ENCODE results near the gene CLDN3.
"Not testable (repeated sequence)": the region's sequence is repeated elsewhere in the genome, so short reads cannot be mapped to it uniquely, and the experiment has no call there.

Gene CLDN3, protein sequence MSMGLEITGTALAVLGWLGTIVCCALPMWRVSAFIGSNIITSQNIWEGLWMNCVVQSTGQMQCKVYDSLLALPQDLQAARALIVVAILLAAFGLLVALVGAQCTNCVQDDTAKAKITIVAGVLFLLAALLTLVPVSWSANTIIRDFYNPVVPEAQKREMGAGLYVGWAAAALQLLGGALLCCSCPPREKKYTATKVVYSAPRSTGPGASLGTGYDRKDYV
- long read RNA-seq, donor 1, transcript CLDN3-201 (1 exons, 1,274 nt) = major isoform, 77 of 77 reads
- long read RNA-seq, donor 1, partial matches to known transcripts = 0 of 77 reads
- long read RNA-seq, donor 1, other reads (novel, unspliced or antisense) = 0 of 77 reads
- long read RNA-seq, donor 2, transcript CLDN3-201 (1 exons, 1,274 nt) = major isoform, 57 of 132 reads
- long read RNA-seq, donor 2, partial matches to known transcripts = 75 of 132 reads
- long read RNA-seq, donor 2, other reads (novel, unspliced or antisense) = 0 of 132 reads
- long read RNA-seq, donor 3, transcript CLDN3-201 (1 exons, 1,274 nt) = major isoform, 41 of 41 reads
- long read RNA-seq, donor 3, partial matches to known transcripts = 0 of 41 reads
- long read RNA-seq, donor 3, other reads (novel, unspliced or antisense) = 0 of 41 reads
- long read RNA-seq, donor 4, transcript CLDN3-201 (1 exons, 1,274 nt) = major isoform, 68 of 68 reads
- long read RNA-seq, donor 4, partial matches to known transcripts = 0 of 68 reads
- long read RNA-seq, donor 4, other reads (novel, unspliced or antisense) = 0 of 68 reads
- long read RNA-seq, donor 5, transcript CLDN3-201 (1 exons, 1,274 nt) = major isoform, 68 of 68 reads
- long read RNA-seq, donor 5, partial matches to known transcripts = 0 of 68 reads
- long read RNA-seq, donor 5, other reads (novel, unspliced or antisense) = 0 of 68 reads
- long read RNA-seq, donor 6, transcript CLDN3-201 (1 exons, 1,274 nt) = major isoform, 87 of 87 reads
- long read RNA-seq, donor 6, partial matches to known transcripts = 0 of 87 reads
- long read RNA-seq, donor 6, other reads (novel, unspliced or antisense) = 0 of 87 reads
- long read RNA-seq, donor 7, transcript CLDN3-201 (1 exons, 1,274 nt) = major isoform, 112 of 112 reads
- long read RNA-seq, donor 7, partial matches to known transcripts = 0 of 112 reads
- long read RNA-seq, donor 7, other reads (novel, unspliced or antisense) = 0 of 112 reads
- long read RNA-seq, donor 8, transcript CLDN3-201 (1 exons, 1,274 nt) = major isoform, 80 of 80 reads
- long read RNA-seq, donor 8, partial matches to known transcripts = 0 of 80 reads
- long read RNA-seq, donor 8, other reads (novel, unspliced or antisense) = 0 of 80 reads

DNA sequence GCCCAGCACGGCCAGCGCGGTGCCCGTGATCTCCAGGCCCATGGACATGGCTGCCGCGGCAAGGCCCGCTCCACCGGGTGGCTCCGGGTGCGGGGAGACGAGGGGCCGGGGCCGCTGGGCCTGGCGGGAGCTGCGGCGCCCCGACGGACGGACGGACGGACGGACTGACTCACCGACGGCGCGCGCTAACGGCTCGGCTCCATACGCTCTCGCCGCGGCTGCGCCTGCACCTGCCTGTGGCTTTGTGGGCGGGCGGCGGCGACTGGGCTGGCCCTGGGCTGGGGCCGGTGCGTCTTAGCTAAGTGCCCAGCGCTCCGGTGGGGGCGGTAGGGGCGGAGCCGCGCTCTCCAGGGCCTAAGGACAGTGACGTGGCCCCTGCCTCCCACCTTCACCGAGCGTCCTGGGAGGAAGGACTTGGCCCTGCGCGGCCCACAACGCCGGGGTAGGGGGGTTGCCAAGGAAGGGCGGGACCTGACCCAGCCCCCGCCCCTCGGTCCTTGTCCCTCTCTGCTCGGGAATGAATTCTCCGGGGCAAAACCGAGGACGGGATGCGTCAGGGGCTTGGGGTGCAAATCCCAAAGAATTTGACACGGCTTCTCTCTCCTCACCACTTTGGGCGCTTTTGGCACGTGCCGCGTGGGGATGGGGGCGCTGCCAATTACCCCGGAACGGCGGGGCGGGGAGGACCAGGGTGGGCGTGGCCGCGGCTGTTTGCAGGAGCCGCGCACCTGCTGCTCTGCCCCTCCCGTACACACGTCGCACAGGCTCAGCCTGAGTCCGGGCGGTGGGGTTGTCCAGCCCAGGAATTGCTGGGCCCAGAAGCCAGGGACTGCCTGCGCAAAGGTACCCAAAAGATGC lies at the start of gene CLDN3:
Gene CLDN3 (minus strand): TSS at position 269 of the 858 bp plus-strand sequence. CDS start 221 bp downstream, at position 48.
- DNase-seq = peak; percentile 91

- no peak for DNase-seq
Observed at GRCh38 chr7:73817121-73817520, 47.1 kb upstream of the CLDN3 start.

DNA sequence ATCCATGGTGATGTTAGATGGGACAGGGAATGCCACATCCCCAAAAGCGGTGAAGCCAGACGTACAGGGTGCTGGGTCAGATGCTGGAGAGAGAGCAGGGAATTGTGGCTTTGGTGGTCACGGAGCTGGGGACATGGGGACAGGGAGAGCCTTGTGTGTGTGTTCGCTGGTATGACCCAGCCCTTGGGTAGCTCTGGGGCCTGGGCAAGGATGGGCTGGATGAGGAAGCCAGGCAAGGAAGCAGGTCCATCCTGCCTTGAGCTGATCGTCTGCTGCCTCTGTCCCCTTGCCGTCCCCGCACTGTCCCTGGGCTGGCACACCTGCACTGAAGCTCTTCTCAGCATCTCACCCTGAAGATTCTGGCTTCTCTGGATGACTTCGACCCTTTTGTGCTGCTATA lies 45.4 kb upstream of the CLDN3 start:
- no peak for DNase-seq

GRCh38 chr7:73812996-73813395 lies 42.9 kb upstream of the CLDN3 start:
- no peak for DNase-seq

- DNase-seq = peak; percentile 29
Observed at GRCh38 chr7:73811760-73812168, 41.7 kb upstream of the CLDN3 start.

DNA sequence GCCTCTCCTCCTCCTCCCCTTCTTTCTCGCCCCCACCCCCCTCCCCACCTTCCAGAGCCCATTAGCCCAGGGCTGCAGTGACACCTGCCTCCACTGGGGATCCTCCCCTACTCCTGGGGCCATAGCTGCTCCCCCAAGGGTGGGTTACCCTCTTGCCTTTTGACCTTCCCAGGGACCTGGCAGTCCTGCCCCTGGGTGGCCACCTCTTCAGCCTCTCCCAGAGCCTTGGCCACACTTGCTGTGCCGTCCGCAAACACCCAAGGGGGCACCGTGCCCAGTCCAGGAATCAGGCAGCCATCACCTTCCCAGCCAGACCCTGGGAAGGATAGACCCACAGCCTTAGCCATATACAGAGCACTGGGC lies 40.9 kb upstream of the CLDN3 start:
- DNase-seq = no peak

GRCh38 chr7:73809467-73809951 lies 39.4 kb upstream of the CLDN3 start:
- no peak for DNase-seq

DNA sequence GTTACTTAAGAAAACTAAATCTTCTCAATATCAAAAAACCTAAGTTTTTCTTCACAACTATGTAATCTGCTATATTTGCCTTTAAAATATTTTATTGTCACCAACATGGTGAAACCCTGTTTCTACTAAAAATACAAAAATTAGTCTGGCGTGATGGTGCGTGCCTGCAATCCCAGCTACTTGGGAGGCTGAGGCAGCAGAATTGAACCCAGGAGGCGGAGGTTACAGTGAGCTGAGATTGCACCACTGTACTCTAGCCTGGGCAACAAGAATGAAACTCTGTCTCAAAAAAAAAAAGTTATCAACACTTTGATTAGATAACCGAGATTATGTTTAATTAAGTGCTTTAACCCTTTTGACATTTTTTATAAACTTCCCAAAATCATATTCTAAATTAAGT lies 32.4 kb upstream of the CLDN3 start:
- no peak for DNase-seq

DNA sequence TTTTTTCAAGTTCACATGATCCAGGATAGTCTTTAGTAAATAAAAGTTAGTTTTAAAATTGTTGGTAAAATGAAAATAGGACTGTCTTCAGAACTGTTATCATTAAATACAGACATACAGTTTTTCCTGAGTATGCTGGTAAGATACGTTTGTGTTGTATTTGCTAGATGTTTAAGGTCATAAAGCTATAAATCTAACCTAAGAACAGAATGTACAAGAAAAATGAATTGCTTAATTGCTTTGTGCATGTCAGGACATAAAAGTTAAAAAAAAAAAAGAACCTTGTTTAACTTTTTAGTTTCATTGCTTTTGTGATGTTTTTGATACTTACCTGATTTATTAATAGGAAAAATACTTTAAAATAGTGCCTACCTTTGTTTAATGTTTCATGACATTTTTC lies 31.5 kb upstream of the CLDN3 start:
- no peak for DNase-seq

DNA sequence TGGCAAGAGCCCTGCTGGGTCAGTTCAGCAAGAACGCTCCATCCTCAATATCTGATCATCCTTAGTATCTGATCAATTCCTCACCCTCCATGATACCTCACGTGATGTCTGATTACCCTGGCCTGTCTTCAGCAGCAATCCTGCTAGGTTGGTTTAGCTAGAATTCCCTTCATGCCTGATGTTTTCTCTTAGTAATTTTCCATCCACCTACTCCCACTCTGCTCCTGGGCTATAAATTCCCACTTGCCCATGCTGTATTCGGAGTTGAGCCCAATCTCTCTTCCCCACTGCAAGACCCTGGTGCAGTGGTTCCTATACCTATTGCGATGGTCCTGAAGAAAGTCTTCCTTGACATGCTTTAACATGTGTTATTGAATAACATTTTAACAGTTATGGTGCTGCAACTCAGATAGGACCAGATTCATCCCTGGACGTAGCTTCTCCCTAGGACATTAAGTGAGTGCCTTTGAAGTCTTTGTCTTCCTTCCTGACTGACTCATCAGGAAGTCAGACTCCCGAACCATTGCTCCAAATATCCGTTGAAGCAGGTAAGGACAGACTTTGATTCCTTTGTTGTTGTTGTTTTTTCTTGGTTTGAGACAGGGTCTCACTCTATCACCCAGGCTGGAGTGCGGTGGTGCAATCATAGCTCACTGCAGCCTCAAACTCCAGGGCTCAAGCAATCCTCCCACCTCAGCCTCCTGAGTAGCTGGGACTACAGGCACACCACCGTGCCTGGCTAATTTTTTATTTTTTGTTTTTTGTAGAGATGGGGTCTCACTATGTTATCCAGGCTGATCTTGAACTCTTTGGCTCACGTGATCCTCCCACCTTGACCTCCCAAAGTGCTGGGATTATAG lies 29.4 kb upstream of the CLDN3 start:
- no peak for DNase-seq

GRCh38 chr7:73797176-73797575 lies 27.1 kb upstream of the CLDN3 start:
- not testable (repeated sequence) for DNase-seq

GRCh38 chr7:73796656-73797055 lies 26.6 kb upstream of the CLDN3 start:
- DNase-seq = not testable (repeated sequence)

DNA sequence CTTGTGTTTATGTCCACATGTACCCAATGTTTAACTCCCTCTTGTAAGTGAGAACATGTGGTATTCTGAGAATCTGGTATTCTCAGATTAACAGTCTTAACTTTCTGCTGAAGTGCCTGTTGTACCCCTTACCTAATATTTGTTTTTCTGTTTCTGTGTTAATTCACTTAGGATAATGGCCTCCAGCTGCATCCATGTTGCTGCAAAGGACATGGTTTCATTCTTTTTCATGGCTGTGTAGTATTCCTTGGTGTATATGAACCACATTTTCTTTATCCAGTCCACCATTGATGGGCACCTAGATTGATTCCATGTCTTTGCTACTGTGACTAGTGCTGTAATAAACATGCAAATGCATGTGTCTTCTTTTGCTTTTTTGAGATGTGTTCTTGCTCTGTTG lies 25.1 kb upstream of the CLDN3 start:
- DNase-seq = not testable (repeated sequence)

GRCh38 chr7:73791170-73791690 lies 21.2 kb upstream of the CLDN3 start:
- not testable (repeated sequence) for DNase-seq

DNA sequence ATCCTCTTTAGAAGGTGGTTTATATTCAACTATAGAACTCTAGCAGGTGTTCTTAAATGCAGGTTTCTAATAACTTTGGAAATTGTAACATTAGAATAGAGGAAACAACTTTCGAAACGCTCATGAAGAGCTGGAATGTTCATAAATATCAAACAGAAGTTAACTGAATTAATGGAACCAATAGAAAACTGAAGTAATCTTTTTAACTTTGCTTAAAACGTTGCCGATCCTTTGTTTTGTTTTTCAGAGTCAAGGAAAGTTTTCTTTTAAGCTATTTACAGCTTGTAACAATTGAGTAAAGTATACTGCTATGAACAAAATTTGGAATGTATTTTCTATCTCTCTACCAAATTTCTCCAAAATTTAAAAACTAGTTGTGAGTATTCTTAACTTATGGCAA lies 19.0 kb upstream of the CLDN3 start:
- DNase-seq = no peak

DNA sequence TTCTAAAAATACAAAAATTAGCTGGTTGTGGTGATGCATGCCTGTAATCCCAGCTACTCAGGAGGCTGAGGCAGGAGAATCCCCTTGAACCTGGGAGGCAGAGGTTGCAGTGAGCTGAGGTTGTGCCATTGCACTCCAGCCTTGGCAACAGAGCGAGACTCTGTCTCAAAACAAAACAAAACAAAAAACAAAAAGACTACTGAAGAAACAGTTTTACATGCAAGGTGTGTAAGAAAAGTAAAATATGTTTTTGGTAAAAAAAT lies 17.6 kb upstream of the CLDN3 start:
- DNase-seq = not testable (repeated sequence)

DNA sequence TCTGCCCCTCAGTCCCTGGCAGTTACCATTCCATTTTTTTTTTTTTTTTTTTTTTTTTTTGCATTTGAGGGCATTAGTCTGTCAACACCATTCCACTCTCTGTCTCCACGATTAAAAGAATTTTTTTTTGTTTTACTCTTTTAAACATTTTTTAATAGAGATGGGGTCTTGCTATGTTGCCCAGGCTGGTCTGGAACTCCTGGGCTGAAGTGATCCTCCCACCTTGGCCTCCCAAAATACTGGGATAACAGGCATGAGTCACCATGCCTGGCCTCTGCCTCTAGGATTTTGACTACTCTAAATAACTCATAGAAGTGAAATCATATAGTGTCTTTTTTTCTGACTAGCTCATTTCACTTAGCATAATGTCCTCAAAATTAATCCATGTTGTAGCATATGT lies 16.5 kb upstream of the CLDN3 start:
- no peak for DNase-seq

DNA sequence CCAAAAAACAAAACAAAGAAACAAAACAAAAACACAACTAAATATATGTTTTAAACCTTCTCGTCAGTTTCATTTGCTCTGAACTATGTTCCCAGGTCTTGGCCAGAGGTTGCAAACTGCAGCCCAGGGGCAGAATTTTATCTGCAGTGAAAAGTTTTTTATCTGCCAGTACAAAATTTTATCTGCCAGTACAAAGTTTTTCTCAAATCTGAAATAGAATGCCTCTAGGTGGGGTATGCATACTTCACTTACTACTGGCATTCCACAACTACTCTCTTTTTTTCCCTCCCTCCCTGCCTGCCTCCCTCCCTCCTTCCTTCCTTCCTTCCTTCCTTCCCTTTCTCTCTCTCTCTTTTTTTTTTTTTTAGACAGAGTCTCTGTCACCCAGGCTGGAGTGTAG lies 9.4 kb upstream of the CLDN3 start:
- no peak for DNase-seq

DNA sequence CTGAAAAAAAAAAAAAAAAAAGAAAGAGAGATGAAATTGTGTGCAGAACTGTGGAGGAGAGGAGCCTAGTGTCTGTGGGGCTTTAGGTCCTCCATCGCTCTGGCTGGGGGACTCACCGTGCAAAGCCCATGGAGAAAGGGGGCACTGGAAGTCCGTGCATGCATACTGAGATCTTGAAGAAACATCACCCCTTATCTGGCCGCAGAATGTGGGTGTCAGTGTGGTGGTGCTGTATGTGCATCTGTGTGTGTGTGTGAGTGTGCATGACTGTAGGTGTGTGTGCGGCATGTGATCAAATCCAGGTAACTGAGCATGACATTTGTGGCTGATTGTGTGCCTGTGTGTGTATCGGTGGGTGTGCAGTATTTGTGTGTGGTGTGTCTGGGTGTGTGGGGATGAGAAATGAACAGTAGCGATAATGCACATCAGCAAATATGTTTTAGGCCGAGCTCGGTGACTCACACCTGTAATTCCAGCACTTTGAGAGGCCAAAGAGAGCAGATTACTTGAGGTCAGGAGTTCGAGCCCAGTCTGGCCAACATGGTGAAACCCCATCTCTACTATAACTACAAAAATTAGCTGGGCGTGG lies 8.8 kb upstream of the CLDN3 start:
- DNase-seq = no peak

DNA sequence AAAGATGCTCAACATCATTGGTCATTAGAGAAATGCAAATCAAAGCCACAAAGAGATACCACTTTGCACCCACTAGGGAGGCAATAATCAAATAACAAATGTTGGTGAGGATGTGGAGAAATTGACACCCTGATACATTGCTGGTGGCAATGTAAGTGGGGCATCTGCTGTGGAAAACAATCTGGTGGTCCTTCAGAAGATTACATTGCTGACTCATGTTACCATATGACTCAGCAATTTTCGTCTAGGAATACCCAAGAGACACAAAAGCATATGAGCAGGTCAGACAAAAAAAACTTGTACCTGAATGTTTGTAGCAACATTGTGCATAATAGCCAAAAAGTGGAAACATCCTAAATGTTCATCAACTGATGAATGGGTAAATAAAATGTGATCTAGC lies 4.9 kb upstream of the CLDN3 start:
- no peak for DNase-seq
